GM19397 (cell line): Measurements from ENCODE around the gene POLD3.
"Not testable (repeated sequence)": the region's sequence is repeated elsewhere in the genome, so short reads cannot be mapped to it uniquely, and the experiment has no call there.

Experiments used
- ATAC-seq: cut with Tn5 transposase; IDR thresholded peaks from one replicate; pipeline ENCODE4 v1.9.1; 2021; ENCODE audit warnings: mild to moderate bottlenecking, moderate library complexity; ENCODE audit not compliant: unreplicated experiment

The POLD3 gene

GRCh38 chr11:74579577-74580270, 12.7 kb upstream of the POLD3 start:
- no peak for ATAC-seq

GRCh38 chr11:74581954-74582547, 10.3 kb upstream of the POLD3 start:
- ATAC-seq: no peak

- no peak for ATAC-seq
Measured at GRCh38 chr11:74583024-74583624, 9.3 kb upstream of the POLD3 start.

- ATAC-seq: not testable (repeated sequence)
Measured at GRCh38 chr11:74590492-74590891, 1.9 kb upstream of the POLD3 start.

GRCh38 chr11:74592063-74592440, 330 bp upstream of the POLD3 start:
- no peak for ATAC-seq

- no peak for ATAC-seq
Measured at GRCh38 chr11:74593463-74593862, 1.1 kb downstream of the POLD3 start.

- no peak for ATAC-seq
Measured at GRCh38 chr11:74602637-74603556, 10.5 kb downstream of the POLD3 start.

- ATAC-seq: no peak
Measured at GRCh38 chr11:74603845-74604244, 11.5 kb downstream of the POLD3 start.

GRCh38 chr11:74604311-74604710, 11.9 kb downstream of the POLD3 start:
- ATAC-seq: no peak

GRCh38 chr11:74605403-74605802, 13.0 kb downstream of the POLD3 start:
- ATAC-seq: no peak

GRCh38 chr11:74608431-74608830, 16.0 kb downstream of the POLD3 start:
- no peak for ATAC-seq

- no peak for ATAC-seq
Measured at GRCh38 chr11:74611369-74611861, 19.0 kb downstream of the POLD3 start.

- no peak for ATAC-seq
Measured at GRCh38 chr11:74612877-74613276, 20.5 kb downstream of the POLD3 start.

GRCh38 chr11:74615311-74615710, 22.9 kb downstream of the POLD3 start:
- ATAC-seq: no peak

- no peak for ATAC-seq
Measured at GRCh38 chr11:74615988-74616387, 23.6 kb downstream of the POLD3 start.

- ATAC-seq: no peak
Measured at GRCh38 chr11:74620531-74620930, 28.1 kb downstream of the POLD3 start.

GRCh38 chr11:74626130-74626529, 33.7 kb downstream of the POLD3 start:
- no peak for ATAC-seq

- no peak for ATAC-seq
Measured at GRCh38 chr11:74626604-74627003, 34.2 kb downstream of the POLD3 start.

GRCh38 chr11:74627381-74627780, 35.0 kb downstream of the POLD3 start:
- ATAC-seq: no peak

GRCh38 chr11:74630043-74630442, 37.7 kb downstream of the POLD3 start:
- no peak for ATAC-seq
